GM19099 (cell line): ENCODE data around the gene NUP54.

ENCODE experiments used
- POLR2A ChIP-seq: IDR thresholded peaks from 3 replicates; pipeline ENCODE4 v1.6.1; 2011; ENCODE audit warnings: low read depth; ENCODE audit not compliant: insufficient read length; ENCODE audit errors: extremely low read depth

Gene NUP54

DNA sequence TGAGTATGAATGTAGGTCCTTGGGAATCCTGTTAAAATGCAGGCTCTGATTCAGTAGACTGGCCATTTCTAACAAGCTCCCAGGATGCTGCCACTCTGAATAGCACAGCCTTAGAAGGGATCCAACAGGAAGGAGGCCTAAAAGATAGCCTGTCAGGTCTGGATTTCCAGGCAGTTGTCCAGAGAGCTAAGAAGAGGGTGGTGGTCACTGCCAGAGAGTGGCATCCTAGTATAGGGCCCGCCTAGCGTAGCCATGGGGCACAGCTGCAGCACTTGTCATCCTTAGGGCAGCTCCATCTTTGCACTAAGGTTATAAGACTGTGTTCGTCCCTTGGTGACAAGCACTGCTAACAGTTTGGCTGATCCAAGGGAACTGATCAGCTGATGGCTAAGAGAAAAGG, 20.5 kb upstream of the NUP54 start:
- TF ChIP-seq POLR2A, result no peak

DNA sequence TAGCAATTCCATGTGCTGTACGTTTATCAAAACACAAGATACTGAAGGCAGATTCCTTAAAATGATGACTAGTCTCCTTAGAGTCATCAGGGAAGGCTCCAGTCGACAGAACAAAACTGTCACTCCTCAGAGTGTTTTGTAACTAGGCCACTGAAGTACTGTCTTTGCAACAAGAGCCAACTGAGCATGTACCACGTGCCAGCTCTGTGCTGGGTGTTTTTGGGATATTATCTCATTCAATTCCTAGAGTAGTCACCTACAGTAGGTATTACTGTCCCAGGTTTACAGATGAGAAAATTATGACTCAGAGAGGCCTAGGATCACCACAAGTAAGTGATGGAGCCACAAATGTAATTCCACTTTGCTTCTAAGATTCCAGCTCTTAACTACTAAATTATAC, 18.3 kb upstream of the NUP54 start:
- no peak for TF ChIP-seq POLR2A

GRCh38 chr4:76160355-76160754, 12.2 kb upstream of the NUP54 start:
- no peak for TF ChIP-seq POLR2A

GRCh38 chr4:76156635-76157034, 8.4 kb upstream of the NUP54 start:
- TF ChIP-seq POLR2A, result no peak

- no peak for TF ChIP-seq POLR2A
These were observed 7.8 kb upstream of the NUP54 start for GRCh38 chr4:76155979-76156378.

GRCh38 chr4:76153356-76153755, 5.2 kb upstream of the NUP54 start:
- no peak for TF ChIP-seq POLR2A

GRCh38 chr4:76147454-76148141, 599 bp downstream of the NUP54 start:
- no peak for TF ChIP-seq POLR2A

- no peak for TF ChIP-seq POLR2A
These were observed 3.7 kb downstream of the NUP54 start for GRCh38 chr4:76144546-76144945.

GRCh38 chr4:76141241-76141640, 7.0 kb downstream of the NUP54 start:
- no peak for TF ChIP-seq POLR2A

DNA sequence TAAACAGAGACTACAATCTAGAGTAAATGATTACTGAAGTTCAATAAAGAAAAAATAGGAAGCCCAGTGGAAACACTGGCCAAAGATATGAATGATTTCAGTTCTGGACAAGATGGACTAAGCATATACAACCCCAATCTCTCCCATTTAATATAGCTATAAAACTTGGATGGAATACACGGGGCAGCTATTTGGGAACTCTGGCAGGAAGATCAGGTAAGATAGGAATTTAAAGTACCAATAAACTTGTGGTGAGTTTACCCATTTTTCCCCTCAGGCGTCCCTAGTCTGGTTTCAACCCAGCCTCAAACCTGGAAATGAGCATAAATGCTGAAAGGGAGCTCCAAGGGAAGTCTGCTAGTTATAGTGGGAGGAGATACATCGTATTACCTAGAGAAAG, 20.4 kb downstream of the NUP54 start:
- no peak for TF ChIP-seq POLR2A

- no peak for TF ChIP-seq POLR2A
These were observed 22.4 kb downstream of the NUP54 start for GRCh38 chr4:76125816-76126215.

DNA sequence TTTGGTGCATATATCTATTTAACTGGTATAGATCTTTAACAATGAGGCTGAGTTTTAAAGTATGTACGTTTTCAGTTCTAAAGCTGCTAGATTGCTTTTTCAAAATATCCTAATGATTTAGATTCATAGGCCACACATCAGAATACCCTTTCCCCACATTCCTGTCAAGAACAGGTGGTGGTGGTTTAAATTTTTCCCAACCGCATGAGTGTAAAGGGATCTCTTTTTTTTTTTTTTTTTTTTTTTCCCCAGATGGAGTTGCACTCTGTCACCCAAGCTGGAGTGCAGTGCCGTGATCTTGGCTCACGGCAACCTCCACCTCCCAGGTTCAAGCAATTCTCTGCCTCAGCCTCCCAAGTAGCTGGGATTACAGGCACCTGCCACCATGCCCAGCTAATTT, 28.0 kb downstream of the NUP54 start:
- TF ChIP-seq POLR2A, result no peak

GRCh38 chr4:76117536-76117935, 30.7 kb downstream of the NUP54 start:
- TF ChIP-seq POLR2A, result no peak

DNA sequence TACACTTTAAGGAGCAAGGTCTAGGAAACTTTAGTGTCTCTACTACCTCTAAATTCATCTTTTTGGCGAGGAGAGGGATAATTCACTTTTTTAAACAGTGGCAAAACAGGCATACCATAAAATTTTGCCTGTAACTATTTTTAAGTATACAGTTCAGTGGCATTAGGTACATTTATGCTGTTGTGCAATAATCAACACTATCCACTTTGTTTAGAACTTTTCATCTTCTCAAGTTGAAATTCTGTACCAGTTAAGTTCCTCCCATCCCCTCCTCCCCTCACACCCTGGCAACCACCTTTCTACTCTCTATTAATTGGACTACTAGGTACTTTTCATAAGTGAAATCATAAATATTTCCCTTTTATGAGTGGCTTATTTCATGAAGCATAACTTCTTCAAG, 31.4 kb downstream of the NUP54 start:
- no peak for TF ChIP-seq POLR2A

GRCh38 chr4:76108467-76109181, 39.6 kb downstream of the NUP54 start:
- TF ChIP-seq POLR2A, result no peak

DNA sequence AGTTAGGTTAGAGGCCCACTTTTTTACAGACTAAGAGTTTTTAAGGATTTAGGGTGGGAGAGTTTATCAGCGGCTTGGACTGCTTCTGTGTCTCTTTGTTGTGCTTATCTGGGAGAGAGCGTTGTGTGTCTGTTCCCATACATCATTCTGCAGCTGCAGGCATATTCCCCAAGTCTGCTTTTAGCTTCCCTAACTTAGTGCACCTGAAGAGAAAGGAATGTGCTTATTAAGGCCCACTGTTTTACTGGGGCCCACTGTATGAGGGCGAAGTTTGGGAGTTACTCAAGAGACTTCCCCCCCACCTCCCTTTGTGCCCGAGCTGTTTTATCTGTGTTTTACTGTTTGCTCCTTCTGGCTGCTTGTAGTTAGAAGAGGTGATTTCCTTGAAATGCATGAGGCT, 41.8 kb downstream of the NUP54 start:
- TF ChIP-seq POLR2A, result no peak

- no peak for TF ChIP-seq POLR2A
These were observed 42.5 kb downstream of the NUP54 start for GRCh38 chr4:76105652-76106051.

- no peak for TF ChIP-seq POLR2A
These were observed 52.1 kb downstream of the NUP54 start for GRCh38 chr4:76096076-76096475.

DNA sequence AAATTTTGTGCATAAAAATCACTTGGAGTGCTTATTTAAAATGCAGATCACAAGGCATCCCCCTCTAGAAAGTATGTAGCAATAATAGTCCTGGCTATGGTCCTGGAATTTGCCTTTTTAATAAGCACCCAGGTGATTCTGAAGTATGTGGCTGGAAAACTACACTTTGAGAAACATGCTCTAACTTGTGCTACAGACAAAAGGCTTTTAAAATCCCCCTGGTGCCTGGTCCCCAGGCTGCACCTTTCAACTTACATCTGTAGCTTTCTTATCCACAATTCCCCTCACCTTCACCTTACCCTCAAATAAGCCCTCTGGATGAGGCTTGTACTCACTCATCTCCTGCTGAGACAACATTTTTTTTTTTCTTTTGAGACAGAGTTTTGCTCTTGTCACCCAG, 52.6 kb downstream of the NUP54 start:
- no peak for TF ChIP-seq POLR2A
